Measurements from ENCODE around the gene CCDC17.

- no peak for TF ChIP-seq CTCF (conservative IDR thresholded peaks at IDR 0.05 in 1 of 2, IDR thresholded peaks at IDR 0.05 in 1 of 2; ENCODE audit: low read depth in 1 of 2, low read length in 2 of 2)
- TF ChIP-seq EZH2 (IDR thresholded peaks at IDR 0.05; ENCODE audit: low read length, missing control alignments) = no peak
Measured at GRCh38 chr1:45589861-45590260, 34.0 kb downstream of the CCDC17 start.
